ENCODE measurements around the gene PHLDA3.
A peak's percentile ranks its signal among the peaks of the same experiment; 100 is the strongest.

Gene PHLDA3

GRCh38 chr1:201426479-201427310 lies 42.3 kb downstream of the PHLDA3 start:
- DNase-seq = no peak

GRCh38 chr1:201424146-201424545 lies 44.8 kb downstream of the PHLDA3 start:
- no peak for DNase-seq

GRCh38 chr1:201423655-201424054 lies 45.3 kb downstream of the PHLDA3 start:
- DNase-seq = no peak

DNA sequence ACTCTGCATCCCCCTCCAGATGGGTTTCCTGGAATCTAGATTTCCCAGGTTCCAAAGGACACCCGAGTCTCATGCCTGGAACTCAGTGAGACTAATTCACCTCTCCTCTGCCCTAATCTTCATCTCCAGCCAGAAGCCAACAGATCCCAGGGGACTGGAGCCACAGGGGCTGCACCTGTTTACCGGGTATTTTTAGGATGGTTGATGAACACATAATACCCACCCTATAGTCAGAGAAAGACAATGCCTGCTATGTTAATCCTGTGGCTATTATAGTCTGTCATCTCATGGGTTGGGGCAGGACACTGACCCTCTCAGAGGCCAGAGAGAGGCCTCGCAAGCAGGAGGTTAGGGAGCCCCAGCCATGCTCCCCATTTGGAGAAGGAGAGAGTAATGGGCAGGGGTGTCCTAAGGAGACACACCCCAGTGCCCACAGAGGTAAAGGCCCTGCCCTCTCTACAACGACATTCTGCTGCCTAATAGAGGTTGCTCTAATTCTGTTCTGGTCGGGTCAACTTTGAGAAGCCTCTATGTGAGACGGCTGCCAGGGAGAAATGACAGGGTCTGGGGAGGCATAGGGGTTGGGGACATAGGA lies 46.5 kb downstream of the PHLDA3 start:
- DNase-seq = no peak

DNA sequence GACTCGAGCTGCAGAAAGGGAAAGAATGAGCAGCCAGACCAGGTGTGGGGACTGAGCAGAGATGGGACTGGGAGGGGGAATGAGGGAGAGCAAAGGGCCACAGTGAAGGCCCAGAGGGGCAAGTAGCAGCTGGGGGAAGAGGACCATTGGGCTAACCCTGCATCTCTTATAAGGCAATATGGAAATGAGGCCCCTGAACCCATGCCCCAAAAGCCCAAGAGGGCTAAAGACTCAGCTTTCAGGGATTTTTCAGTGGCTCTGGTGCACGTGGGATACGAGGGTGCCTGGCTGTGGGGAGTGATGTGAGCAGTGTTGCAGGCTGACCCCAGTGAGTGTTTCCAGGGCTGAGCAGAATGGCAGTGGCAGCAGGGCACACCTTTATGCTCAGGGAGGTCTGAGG lies 47.0 kb downstream of the PHLDA3 start:
- DNase-seq = no peak

DNA sequence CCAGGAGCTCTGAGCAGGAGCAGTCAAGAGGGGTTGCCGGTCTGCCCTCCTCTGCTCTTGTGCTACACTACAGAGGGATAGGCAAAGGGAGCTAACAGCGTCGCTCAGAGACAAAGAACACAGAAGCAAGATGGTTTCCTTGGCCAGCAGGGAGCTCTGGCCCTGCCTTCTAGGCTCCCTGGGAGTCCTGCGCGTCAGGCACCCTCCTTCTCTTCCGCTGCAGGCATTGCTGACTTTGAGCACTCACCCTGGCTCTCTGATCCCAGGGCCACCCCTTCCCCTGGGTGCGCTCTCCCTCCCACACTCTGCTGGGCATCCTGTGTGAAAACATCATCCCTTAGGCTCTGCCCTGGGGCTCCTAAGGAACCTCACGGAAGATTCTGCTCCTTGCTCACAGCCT lies 47.9 kb downstream of the PHLDA3 start:
- DNase-seq = no peak

- DNase-seq = no peak
Measured at GRCh38 chr1:201420608-201421002, 48.4 kb downstream of the PHLDA3 start.

DNA sequence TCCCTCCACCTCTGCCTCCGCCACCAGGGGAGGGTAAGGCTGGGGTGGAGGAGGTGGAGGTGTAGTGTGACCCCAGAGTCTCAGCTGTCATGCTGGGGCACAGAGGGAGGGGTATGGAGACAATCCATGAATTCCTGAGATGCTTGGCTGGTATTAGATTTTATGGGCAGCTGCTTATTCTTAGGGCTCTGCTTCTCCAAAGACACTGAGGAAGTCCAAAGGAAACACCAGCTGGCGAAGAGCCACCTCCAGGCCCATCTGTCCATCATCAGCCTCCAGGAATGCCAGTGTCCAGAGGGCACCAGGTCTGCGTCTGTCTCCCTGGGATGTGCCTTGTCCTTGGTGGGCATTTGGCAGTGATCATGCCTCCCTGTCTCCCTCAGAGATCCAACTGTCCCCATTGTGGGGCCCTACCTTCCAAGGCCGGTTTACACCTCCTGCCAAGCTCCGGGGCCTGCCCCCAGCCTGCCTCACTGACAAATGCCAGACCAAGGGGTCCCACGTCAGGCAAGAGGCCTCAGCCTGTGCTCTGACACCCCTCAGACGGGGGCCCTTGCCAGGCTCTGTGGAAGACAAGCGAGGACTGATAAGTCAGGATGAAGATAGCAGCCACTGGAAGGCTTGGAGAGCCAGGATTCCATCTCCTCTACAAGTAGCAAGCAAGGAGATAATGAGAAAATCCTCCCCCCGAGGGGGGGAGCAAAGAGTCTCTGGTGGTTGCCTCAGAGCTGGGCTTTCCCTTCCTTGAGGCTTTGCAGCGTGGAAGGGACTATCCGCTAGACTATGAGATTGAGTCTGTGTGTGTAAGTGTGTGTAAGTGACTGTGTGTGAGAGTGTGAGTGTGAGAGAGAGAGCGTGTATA lies 49.0 kb downstream of the PHLDA3 start:
- peak; percentile 49 for DNase-seq

DNA sequence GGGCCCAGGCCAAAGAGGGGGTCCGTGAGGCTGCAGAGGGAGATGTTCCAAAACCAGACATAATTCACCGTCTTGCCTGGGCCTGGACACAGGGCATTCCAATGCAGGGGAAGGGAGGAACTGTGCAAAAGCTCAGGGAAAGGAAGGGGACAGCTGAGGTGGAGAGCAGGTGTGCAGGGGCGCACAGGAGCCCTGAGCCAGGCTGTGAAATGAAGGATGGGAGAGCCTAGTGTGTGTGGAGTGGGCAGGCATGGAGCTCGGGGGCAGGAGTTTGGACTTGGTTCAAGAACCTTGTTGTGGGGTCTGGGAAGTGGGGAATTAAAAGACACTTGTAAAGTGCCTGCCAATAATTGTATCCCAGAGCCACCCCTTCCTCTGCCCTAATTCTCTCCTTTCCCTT lies 49.7 kb downstream of the PHLDA3 start:
- DNase-seq = no peak

DNA sequence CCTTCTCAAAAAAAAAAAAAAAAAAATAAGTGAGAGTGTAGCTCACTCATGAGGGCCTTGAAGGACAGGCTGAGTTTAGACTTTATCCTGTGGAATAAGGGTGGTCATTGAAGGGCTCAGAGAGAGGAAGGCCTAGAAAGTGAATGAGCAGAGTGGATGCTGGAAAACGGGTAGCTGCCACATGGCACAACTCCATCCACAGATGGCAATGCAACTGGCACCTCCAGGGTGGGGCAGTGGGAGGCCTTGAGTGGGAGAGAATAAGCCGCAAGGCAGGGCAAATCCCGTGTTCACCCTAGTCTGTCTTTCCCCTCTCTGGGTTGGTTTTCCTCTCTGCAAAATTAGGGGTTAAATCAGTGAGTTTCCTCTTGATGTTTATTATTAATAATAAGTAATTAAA lies 50.5 kb downstream of the PHLDA3 start:
- DNase-seq = no peak
